Brain microvascular endothelial cell (primary cell): Measurements from ENCODE around the gene CCT7.

Experiments used
- DNase-seq: peaks from one replicate; pipeline ENCODE4 v3.0.0-alpha.2; 2020
- H3K27ac ChIP-seq: fragments of 250-450 bp; sonication (Bioruptor Pico); 2 replicates; pipeline ENCODE4 v1.5.1; 2020; ENCODE audit warnings: mild to moderate bottlenecking, moderate library complexity
- H3K27me3 ChIP-seq: fragments of 250-450 bp; sonication (Bioruptor Pico); replicated peaks from 2 replicates; pipeline ENCODE4 v1.5.1; 2020; ENCODE audit warnings: mild to moderate bottlenecking
- H3K36me3 ChIP-seq: fragments of 250-450 bp; sonication (Bioruptor Pico); replicated peaks from 2 replicates; pipeline ENCODE4 v1.5.1; 2020; ENCODE audit warnings: mild to moderate bottlenecking
- H3K4me3 ChIP-seq: 2 replicates; pipeline ENCODE4 v1.5.1; 2011; ENCODE audit warnings: low read depth, mild to moderate bottlenecking, control low read depth, low read length, moderate library complexity
- CTCF ChIP-seq: IDR thresholded peaks from 2 replicates; pipeline ENCODE4 v1.5.1; 2011; ENCODE audit warnings: low read depth, mild to moderate bottlenecking, moderate library complexity, low read length, control low read depth, inconsistent platforms; ENCODE audit errors: missing control alignments
- in situ Hi-C: cut with HindIII; loops from 2 replicates; pipeline ENCODE4 v1.10.0; 2017; ENCODE audit warnings: low sequenced_read_pairs, low pct_ligation_motif_present

Gene CCT7

GRCh38 chr2:73258186-73258912 lies 24.2 kb downstream of the CCT7 start:
- Histone ChIP-seq H3K4me3 (no peak overlapping the region), H3K27ac (no peak overlapping the region), H3K27me3 (no peaks in the 10 kb centered on the region), H3K36me3 (peaks cover 10% of the 10 kb centered on the region)
- TF ChIP-seq CTCF: no peak
- in situ Hi-C loops: no loop called here
- no peak for DNase-seq

- no peak for DNase-seq
- in situ Hi-C loops: no loop called here
- H3K4me3 ChIP-seq: no peak overlapping the region
- no peak overlapping the region for H3K27ac ChIP-seq
- no peaks in the 10 kb centered on the region for H3K27me3 ChIP-seq
- peaks cover 4% of the 10 kb centered on the region for H3K36me3 ChIP-seq
- TF ChIP-seq CTCF: no peak
Measured at GRCh38 chr2:73258913-73259215, 24.8 kb downstream of the CCT7 start.

DNA sequence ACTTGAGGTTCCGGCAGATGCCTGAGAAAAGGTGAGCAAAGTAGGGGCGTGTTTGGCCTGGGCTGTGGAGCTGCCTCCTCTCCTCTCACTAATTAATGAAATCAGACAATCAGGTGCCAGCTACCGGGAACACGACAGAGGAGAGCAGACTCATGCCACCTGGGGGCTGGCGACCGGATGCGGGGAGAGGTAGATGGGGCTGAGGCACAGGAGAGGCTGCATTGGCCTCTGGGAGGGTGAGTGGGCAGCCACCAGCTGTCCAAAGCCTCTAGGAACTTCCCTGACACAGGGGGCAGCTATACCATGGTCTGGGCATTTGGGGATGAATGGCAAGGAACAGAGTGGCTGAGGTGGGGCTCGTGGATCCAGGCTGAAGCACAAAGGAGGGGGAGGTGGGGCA lies 25.2 kb downstream of the CCT7 start:
- no peak for TF ChIP-seq CTCF
- Histone ChIP-seq H3K27me3 (no peaks in the 10 kb centered on the region), H3K36me3 (peaks cover under 1% of the 10 kb centered on the region), H3K4me3 (no peak overlapping the region), H3K27ac (no peak overlapping the region)
- no peak for DNase-seq
- in situ Hi-C loops: no loop called here

DNA sequence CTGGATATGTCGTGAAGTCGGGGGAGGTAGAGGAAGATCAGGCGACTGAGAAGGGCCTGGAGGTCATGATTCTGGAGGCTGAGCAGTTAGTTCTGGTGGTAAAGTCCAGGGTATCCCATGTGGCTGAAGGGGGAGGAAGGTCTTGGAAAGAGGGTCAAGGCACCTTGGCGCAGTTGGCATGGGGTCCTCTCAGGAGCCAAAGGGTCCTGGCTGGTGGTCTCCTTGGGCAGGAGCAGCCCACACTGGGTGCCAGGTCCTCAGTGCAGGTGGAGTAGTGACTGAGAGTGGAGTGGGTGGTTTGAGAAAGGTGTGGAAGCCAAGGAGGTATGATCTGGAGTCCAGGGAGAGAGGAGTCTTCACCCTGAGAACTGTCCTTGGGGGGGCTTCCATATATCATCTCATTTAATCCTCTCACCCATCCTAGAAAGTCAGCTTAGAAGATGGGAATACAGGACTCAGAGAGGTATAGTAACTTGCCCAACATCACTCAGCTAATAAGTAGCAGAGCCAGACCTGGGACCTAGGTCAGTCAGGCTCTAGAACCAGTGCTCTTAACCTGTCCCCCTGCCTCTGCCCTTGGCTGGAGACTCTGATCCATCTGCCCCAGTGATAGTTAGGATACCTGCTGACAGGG lies 25.7 kb downstream of the CCT7 start:
- Histone ChIP-seq H3K36me3 (no peaks in the 10 kb centered on the region), H3K4me3 (no peak overlapping the region)
- in situ Hi-C loops: no loop called here

GRCh38 chr2:73260338-73260984 lies 26.4 kb downstream of the CCT7 start:
- no peak overlapping the region for H3K27ac ChIP-seq
- no peaks in the 10 kb centered on the region for H3K36me3 ChIP-seq
- peak; percentile 25 for DNase-seq
- H3K27me3 ChIP-seq: no peaks in the 10 kb centered on the region
- in situ Hi-C loops: no loop called here
- peak; percentile 74 for TF ChIP-seq CTCF
- H3K4me3 ChIP-seq: no peak overlapping the region

More for the DNA sequence above, 25.7 kb downstream of the CCT7 start:
- no peak for DNase-seq
- Histone ChIP-seq H3K27ac (no peak overlapping the region), H3K27me3 (no peaks in the 10 kb centered on the region)
- no peak for TF ChIP-seq CTCF
